Fibroblast of skin of left quadriceps (primary cell): Measurements from ENCODE around the gene SLC25A25.
"Not testable (repeated sequence)": the region's sequence is repeated elsewhere in the genome, so short reads cannot be mapped to it uniquely, and the experiment has no call there.

Experiments used
- DNase-seq, 2 experiments: peaks; one replicate each; pipeline ENCODE4 v3.0.0-alpha.2; 2013; ENCODE audit warnings: low read depth in 2 of 2

SLC25A25 gene

DNA sequence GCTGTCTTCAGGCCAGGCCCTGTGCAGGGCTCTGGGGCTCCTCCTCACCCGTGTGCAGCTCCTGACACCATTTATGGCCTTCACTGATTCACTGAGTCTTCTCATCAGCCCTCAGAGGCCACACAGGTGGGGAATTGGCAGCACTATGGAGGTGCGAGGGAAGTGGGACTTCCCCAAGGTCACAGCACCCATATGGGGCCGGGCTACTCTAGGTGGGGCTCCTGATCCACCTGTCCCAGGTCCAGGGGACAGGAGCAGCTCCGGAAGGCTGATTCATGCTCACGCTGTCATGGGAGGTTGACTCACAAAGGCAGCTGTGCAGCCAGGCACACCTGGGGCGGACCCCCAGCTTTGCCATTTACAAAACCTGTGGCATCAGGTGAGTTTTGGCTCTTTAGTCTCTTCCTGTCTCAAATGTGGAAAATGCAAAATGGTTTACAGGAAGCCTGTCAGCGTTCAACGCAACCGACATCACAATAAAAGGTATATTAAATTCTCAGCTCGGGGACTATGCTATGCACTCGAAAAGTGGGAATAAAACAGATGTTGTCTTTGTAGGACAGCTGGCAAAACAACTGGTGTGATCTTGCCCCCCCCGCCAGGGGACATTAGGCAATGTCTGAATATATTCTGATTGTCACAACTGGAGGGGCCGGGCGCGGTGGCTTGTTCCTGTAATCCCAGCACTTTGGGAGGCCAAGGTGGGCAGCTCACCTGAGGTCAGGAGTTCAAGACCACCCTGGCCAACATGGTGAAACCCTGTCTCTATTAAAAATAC lies 15.9 kb upstream of the SLC25A25 start:
- no peak for DNase-seq

DNA sequence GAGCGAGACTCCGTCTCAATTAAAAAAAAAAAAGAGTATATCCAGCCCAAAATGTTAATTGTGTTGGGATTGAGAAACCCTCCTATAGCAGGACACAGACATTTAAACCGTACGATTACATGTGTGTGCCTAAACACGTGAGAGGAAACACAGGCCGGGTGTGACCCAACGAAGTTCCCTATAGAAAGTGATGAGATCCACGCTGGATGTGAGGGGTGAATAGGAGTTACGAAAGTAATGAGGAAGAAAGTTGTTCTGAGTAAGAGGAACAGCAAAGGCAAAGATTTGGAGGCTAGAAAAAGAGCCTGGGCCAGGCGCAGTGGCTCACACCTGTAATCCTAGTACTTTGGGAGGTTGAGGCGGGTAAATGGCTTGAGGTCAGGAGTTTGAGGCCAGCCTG lies 14.5 kb upstream of the SLC25A25 start:
- DNase-seq = no peak

DNA sequence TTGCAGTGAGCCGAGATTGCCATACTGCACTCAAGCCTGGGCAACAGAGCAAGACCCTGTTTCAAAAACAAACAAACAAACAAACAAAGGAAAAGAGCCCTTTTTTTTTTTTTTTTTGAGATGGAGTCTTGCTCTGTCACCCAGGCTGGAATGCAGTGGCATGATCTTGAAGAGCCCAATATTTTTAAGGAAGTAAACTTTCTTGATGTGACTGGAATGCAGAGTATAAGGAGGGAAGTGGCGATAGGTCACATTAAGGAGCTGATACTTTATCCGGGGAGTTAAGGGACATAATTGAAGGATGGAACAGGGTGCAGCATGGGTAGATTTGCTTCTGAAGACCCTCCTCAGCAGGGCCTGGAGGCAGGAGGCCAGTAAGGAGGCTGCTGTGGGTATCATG lies 13.9 kb upstream of the SLC25A25 start:
- no peak for DNase-seq

DNA sequence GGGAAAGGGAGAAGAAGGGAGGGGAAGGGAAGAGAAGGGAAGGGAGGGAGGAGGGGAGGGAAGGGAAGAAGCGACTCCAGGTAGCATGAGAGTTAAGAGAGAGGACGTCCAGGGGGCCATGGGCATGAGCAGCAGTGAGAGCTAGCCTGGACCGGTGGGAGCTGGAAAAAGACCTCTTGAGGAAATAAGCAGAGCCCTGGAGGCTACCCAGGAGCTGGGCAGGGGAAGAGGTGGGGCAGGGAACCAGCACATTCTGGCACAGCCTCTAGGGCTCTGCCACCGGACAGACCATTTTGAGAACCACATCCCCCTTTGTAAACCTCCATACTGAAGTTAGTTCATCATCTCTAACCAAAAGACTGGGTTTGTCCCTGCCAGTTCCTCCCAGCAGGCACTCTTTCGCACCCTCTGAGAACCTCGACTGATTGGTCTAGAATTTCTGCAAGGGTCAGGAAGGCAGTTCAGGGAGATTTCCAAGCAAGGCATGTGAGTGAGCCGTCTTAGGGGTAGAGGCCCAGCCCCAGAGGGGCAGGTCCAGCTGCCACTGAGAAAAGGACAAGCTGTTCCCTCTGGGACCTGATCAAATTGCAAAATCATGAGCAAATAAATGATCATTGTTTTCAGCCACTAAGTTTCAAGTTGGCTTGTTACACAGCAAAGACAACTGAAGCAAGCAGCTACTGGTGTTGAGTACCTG lies 12.5 kb upstream of the SLC25A25 start:
- no peak for DNase-seq

DNA sequence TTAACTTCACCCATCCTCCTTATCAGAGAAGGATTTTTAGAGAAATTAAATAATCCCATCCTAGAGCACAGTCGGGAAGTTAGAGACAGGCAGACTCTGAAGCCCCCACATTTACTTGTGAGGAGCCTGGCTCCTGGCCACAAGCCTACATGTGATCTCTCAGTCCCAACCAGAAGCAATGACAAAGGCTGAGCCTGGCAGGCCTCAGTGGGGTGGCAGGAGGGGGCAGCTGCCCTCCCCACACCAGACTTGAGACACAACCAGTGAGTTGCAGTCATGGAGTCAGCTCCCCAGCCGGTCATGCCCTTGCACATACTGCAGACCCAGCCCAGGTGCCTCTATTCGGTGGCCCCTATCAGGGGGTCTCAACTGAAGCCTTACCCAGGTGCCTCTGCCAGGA lies 11.9 kb upstream of the SLC25A25 start:
- no peak for DNase-seq

DNA sequence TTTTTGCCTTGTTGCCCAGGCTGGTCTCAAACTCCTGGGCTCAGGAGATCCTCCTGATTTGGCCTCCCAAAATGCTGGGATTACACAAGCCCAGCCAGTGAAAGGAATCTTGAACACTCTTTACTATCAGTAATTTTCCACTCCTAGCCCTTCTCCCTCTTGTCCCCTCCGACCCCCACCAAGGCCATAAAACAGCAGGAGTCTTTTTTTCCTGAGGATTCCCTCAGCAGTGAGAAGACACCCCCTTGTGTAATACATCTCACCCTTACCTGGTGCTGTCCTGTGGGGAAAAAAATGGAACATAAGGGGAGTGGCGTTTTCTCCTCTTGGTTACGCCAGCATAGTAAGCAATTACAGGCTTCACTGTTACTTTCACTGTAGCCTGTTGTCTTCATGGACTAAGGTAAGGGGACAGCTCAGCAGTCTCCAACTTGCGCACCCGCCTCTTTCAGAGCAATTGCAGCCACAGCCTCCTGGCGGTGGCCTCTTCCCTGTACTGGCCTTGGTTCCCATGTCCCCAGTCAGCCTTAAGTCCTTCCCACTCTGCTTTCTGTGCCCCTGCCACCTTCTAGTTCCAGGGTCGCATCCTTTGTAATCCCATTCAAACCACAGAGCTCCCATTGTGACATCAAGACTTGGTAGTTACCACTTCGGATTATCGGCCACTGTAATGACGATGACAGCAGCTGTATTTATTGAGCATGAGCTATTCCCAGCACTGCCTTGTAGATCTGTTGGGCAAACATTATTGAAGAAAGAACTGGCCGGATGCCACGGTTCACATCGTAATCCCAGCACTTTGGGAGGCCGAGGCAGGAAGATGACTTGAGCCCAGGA lies 10.9 kb upstream of the SLC25A25 start:
- no peak for DNase-seq

DNA sequence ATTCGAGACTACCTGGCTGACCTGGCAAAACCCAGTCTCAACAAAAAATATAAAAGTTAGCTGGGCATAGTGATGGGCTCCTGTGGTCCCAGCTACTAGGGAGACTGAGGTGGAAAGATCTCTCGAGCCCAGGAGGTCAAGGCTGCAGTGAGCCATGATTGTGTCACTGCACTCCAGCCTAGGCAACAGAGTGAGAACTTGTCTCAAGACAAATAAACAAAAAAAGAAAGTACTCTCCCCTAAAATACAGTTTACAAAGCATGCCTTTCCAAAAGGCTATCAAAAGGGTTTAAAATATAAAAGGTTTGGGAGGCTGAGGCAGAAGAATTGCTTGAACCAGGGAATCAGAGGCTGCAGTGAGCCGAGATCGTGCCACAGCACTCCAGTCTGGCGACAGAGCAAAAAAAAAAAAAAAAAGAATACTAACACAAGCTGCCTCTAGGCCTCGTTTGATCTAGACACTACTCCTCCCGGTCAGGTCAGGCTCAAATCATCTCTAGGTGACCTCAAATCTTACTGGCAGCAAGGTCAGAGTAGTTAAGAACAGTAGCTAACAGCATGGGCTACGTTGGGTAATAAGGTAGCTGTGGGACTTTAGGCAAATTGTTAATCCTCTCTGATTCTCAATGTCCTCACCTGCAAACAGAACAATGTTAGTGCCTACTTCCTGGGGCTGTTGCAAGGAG lies 10.2 kb upstream of the SLC25A25 start:
- DNase-seq = no peak

DNA sequence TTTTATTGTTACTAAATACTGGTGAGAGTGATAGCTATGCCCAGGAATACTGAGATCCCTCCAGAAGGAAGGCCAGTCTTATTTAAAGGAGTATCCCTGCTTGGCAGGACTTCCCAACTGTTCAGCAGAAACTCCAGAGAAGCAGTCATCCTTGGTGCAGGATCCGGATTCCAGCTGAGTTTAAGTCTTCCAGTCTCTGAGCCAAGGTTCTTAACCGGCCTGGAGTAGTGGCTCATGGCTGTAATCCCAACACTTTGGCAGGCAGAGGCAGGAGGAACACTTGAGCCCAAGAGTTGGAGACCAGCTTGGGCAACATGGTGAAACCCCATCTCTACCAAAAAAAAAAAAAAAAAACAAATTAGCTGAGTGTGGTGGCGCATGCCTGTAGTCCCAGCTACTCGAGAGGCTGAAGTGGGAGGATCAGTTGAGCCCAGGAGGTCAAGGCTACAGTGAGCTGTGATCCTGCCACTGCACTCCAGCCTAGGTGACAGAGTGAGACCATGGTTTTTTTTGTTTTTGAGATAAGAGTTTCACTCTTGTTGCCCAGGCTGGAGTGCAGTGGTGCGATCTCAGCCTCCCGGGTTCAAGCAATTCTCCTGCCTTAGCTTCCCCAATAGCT lies 8.6 kb upstream of the SLC25A25 start:
- no peak for DNase-seq

DNA sequence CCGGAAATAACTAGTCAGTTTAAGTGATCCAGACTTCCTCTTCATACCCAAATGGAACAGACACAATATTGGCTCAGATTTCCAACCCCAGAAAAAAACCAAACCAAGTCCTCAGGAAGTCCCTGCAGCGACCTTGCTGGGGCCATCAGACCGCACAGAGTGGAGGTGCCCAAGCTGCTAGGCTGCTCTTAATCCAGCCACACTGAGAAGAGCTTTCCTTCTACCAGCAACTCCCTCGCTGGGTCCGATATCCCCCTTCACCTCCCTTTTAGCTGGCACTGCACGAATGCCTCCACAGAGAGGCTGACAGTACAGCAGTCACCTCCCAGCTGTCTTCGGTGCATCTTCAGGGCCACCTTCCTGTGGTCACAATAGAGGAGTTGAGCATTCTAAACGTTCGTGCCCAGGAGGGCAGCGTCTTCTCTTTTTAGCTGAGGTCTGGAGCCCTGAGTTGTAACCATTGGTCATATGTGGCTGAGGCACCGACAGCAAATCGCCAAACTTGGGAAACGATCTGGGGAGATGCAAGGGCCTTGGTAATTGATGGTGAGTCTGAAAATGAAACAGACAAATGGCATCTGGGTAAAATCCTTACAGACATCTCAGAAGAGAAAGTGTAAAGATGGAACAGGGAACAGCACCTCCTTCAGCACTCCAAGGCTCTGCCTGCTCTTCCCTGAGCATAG lies 6.6 kb upstream of the SLC25A25 start:
- no peak for DNase-seq

DNA sequence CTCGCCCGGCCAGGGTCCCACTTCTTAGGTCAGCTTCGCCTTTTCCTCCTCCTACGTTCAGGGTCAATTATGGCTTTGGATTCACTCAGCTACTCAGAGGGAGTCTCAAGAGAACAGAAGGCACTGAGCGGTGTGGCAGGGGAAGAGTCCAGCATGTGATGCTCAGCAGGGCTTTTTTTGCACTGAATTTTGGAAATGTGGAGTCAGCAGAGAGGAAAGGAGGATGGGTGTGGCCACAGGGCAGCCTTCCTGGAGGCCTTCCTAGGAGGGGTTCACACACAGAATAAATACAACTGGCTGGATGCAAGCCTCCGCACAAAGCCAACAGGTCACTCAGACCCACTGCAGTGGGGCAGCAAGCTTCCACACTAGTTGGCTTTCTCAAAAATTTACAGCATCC lies 5.8 kb upstream of the SLC25A25 start:
- no peak for DNase-seq

DNA sequence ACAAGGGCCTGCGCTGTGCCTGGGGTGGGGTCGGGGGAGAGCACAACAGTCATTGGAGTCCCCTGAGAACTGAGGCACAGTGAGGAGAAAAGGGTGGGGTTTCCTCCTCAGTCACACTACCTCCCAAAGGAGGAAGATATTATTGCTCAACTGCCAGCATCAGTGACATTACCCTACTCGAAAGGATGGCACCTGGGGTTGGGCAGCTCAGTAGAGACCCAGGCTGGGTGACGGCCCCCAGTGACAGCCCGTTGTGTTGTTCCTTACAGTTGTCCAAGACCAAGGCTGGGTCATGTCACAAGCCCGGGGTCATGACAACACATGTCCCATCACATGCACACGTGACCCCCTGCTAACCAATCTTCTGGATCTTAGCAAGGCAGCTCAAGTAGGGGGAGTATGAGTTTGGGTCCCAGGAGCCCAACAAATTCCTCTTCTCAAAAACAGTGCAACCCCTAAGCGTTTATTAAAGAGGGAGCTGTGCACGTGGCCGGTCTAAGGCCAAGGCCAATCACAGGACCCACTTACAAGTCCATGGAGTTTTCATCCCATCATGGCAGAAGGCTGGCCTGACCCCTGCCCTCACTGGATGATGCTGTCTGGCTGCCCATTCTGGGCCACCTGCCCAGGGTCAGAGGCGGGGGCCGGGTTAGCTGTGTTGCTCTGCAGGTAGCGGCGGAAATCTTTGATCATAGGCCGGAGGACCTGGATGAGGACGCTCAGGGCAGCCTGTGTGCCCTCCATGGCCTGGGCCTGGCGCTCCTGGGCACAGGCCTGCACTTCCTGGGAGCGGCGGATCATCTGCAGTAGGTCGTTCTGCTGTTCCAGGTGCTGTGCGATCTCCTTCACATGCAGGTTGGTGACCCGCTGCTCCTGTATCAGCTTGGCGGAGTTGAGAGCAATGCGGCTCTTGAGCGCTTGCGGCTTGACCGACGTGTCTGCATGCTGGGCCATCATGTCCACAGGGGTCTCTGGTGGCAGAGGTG lies 4.9 kb upstream of the SLC25A25 start:
- no peak for DNase-seq

DNA sequence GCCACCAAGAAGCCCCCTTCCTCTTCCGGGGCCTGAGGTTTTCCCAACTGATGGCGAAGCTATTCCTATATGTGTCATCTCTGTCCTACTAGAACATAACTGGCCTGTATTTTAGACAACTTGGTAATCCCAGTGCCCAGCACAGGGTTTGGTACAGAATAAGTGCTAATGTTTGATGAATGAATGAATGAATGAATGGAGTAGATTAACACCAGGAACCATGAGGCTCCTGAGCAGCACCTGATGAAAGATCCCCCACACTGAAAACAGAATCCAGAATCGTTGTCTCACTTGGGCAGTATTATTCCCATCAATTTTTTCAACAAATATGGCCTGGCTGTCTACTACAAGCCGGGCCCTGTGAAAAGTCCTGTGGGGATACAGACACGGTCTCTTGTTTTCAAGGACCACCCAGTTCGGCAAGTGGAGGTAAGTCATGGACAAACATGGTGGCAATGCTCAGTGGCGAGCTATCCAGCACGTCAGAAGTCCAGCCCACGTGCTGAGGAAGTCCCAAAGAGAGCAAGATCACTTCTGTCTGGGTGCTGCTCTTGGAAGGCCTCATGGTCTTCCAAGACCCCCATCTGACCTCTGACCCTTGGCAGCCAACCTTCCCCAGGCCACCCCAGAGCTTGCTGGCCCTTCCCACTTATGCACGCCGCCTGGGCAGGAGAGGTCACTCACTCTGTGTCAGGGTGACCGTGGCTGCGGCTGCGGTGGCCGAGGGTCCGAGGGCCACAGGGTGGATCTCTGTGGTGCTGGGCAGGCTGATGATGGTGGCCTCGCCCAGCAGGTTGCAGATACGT lies 1.9 kb upstream of the SLC25A25 start:
- DNase-seq = no peak

DNA sequence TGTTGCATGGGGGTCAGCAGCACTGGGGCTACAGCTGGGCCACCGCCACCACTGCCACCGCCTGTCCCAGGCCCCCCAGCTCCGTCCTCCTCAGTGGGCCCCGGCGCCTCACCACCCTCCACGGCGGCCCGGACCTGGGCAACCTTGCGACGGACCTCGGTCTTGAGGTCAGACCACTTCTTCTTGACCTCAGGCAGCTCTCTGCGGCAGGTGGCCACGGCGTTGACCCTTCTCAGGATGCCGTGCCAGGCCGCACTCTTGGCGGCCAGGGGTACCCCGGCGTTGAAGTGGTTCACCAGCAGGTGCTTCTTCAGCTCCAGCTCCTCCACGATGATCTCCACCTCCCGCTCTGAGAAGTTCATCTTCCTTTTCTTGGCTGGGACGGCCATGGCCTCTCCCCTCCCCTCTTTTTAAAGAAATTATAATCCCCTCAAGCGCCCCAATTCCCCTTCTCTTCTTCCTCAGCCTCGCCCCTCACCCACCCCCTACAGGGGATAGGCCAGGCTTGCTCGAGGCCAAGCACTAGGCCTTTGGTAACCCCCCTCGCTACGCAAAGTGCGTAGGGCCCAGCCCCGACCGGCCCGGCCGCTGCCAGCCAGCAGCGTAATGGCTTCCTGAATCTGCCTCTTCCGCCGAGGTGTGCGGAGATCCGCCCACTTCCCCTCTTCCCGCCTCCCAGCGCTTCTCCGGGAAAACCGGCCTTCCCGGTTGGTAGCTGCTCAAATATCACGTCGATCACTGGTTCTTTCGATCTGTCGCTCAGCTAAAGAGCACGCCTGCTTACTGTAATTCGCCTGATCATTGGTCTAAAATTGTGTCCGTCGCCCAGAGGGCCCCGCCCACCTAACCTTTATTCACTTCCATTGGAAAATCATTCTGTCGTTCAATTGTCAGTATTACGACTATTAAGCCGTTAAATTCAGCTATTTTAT lies 1.1 kb upstream of the SLC25A25 start, which contains the start of gene NAIF1:
Gene NAIF1 (minus strand): TSS at position 608 of the 932 bp plus-strand sequence. CDS start 219 bp downstream, at position 389.
- DNase-seq = peak; percentile 99

DNA sequence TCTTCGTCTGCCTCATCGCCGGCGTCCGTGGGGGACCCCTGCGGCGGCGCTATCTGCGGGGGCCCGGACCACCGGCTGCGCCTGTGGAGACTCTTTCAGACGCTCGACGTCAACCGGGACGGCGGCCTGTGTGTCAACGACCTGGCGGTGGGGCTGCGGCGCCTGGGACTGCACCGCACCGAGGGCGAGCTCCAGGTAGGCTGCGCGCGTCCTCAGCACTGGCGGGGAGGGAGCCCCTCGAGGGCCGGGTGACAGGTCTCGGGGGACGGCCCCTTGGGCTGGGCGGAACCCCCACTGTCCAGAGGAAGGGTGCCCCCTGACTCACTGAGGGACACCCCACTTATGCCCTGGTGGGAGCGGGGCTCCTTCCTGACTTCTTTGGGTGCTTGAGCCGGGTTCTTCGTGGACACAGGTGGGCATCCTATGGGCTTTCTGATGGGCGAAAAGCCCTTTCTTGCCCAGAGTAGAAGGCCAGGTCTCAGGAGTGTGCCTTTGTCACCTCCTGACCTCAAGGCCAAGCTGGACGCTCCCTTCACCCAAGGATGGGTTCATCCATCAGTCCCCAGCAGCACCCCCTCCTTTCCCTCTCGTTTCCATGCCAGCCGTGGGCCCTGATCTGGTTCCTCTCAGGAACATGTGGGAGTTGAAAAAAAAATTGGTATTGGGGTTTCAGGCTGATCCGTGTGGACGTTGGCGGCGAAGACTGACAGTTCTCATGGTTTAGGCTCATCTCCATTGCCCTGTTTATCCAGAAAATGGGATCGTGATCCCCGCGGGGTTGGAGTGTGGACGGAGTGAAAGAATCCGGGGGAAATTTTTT lies 564 bp downstream of the SLC25A25 start:
- no peak for DNase-seq

DNA sequence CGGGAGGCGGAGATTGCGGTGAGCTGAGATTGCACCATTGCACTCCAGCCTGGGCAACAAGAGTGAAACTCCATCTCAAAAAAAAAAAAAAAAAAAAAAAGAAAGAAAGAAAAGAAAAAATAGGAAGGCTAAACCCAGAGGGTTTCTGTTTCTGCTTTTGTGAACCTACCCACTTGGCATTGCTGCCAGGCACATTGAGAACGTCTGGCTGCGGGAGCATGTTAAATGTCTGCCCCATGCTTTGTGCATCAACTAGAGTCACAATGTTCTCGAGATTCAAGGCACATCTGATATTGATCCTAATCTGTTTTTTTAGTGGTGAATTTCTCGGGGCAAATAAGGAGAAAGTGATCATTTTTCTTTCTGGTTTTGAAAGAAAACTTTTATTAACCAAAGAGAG lies 2.8 kb downstream of the SLC25A25 start:
- DNase-seq = no peak

DNA sequence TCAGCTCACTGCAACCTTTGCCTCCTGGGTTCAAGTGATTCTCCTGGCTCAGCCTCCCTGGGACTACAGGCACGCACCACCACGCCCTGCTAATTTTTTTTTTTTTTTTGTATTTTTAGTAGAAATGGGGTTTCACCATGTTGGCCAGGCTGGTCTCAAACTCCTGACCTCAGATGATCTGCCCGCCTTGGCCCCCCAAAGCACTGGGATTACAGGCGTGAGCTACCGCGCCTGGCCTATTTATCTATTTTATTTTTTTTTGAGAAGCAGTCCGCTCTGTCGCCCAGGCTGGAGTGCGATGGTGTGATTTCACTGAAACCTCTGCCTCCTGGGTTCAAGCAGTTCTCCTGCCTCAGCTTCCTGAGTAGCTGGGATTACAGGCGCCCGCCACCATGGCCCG lies 3.4 kb downstream of the SLC25A25 start:
- not testable (repeated sequence) for DNase-seq
